Measurements from ENCODE around the gene SHISA2.

DNA sequence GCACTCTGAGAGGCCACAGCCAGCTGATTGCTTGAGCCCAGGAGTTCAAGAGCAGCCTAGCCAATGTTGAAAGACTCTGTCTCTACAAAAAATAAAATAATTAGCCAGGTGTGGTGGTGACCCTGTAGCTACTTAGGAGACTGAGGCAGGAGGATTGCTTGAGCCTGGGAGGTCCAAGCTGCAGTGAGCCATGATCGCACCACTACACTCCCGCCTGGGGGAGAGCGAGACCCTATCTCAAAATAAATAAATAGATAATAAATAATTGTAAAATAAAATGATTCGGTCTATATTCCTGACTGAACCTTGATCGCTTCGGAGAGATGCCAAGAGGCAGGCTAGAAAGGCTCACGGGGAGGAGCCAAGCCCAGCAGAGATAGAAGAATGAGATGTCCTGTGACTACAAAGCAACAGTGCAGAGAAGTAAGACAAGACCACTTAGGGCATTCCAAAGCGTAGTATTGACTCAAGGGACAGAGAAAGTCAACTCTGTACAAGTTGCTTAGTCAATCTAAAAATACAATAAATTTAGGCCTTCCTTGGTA, 12.8 kb downstream of the SHISA2 start:
- TF ChIP-seq GATA2 (IDR thresholded peaks at IDR 0.05; ENCODE audit: low read depth, low read length) (no peak), GATA3 (IDR thresholded peaks at IDR 0.05; ENCODE audit: low read depth, low read length) (no peak)
